ES-I3 (cell line): ENCODE measurements around the gene IRAK3.

Experiments used
- H3K36me3 ChIP-seq: 2 replicates; pipeline ENCODE4 v1.6.1; 2013; ENCODE audit warnings: mild to moderate bottlenecking, low read length, control low read depth, moderate library complexity; ENCODE audit not compliant: insufficient read depth
- H3K4me1 ChIP-seq: 2 replicates; pipeline ENCODE4 v1.6.1; 2013; ENCODE audit warnings: mild to moderate bottlenecking, control low read depth, low read length; ENCODE audit not compliant: insufficient read depth
- H3K9ac ChIP-seq: 2 replicates; pipeline ENCODE4 v1.6.1; 2013; ENCODE audit warnings: low read depth, mild to moderate bottlenecking, low read length, moderate library complexity
- H3K9me3 ChIP-seq: 2 replicates; pipeline ENCODE4 v1.6.1; 2013; ENCODE audit warnings: mild to moderate bottlenecking, low read length, moderate library complexity; ENCODE audit not compliant: control insufficient read depth, insufficient read depth

Gene IRAK3

DNA sequence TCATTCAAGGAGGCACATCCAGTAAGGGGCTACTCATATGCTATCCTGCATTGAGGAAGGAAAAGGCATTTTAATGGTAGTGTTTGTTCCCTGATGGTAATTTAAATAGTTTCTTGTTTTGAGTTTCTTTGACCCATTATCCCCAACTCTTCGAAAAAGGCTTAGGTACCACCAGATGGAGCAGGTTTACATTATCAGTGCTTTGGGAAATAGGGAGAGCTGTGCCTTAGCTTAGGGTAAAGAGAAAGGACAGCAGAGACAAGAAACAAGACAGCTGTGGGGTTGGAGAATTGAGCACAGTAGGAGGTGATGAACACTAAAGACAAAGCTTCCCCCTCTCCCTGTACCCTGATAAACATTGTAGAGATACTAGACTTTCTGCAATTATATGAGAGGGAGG lies 84.1 kb downstream of the IRAK3 start:
- Histone ChIP-seq H3K9ac (no peak overlapping the region), H3K4me1 (peaks cover 7% of the 10 kb centered on the region), H3K36me3 (no peaks in the 10 kb centered on the region), H3K9me3 (no peaks in the 10 kb centered on the region; the same call in 1 of the 2 replicates)

DNA sequence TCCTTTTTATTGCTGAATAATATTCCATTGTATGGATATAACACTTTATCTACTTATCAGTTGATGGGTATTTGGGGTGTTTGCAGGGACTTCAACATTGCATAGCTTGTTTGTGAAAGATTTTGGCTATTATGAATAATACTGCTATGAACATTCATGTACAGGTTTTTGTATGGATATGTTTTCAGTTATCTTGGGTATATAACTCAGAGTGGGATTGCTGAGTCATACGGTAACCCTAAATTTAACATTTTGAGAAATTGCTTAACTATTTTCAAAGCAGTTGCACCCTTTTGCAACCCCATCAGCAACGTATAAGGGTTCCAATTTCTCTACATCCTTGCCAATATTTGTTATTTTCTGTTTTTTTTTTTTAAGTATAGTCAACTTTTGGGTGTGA lies 86.0 kb downstream of the IRAK3 start:
- Histone ChIP-seq H3K9ac (no peak overlapping the region), H3K9me3 (no peaks in the 10 kb centered on the region; the same call in 1 of the 2 replicates), H3K36me3 (no peaks in the 10 kb centered on the region), H3K4me1 (no peaks in the 10 kb centered on the region)

DNA sequence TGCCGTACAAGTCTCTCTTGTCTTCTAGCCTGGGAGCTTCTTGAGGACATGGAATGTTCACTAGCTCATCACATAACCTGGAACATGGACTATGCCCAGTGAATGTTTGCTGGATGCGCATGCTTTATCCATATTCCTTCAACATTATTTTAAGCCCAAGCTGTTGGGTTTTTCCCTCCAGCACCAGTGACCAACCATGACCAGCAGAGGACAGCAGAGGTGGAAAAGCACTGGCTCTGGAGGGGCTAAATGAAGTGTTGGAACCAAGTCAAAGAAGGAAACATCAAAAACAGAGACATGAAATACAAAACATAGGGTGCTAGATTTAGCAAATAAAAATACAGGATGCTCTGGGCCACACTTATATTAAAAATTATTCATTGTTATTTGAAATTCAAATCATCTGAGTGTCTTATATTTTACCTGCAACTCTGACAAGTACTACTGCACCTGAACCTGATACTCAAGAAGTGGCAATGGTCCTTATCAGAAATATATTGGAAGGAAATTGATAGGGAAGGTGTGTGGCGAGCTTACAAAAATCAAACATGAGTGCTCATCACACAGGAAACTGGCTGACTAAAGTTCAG lies 90.2 kb downstream of the IRAK3 start:
- H3K9ac ChIP-seq, result no peak overlapping the region
- no peaks in the 10 kb centered on the region for H3K36me3 ChIP-seq
- 0 out of 2 replicates have a peak, but pooled peaks cover 2% of the 10 kb centered on the region for H3K9me3 ChIP-seq
- no peaks in the 10 kb centered on the region for H3K4me1 ChIP-seq

DNA sequence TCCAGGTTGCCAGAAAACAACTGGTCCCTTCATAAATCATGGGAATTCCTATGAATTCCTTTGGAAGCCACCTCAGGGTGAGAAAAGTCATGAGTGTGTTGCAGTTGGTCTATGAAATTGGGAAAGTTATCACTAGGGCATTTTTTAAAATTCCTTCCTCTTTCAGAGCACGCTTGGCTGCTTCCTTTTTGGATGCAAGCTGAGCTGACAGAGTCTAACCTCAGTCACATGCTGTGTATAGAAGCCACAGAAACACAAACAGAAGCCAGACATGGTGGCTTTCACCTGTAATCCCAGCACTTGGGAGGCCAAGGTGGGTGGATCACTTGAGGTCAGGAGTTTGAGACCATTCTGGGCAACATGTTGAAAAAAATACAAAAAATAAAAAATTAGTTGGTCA lies 91.5 kb downstream of the IRAK3 start:
- Histone ChIP-seq H3K4me1 (no peaks in the 10 kb centered on the region), H3K9ac (no peak overlapping the region), H3K9me3 (0 out of 2 replicates have a peak, but pooled peaks cover 2% of the 10 kb centered on the region), H3K36me3 (no peaks in the 10 kb centered on the region)

DNA sequence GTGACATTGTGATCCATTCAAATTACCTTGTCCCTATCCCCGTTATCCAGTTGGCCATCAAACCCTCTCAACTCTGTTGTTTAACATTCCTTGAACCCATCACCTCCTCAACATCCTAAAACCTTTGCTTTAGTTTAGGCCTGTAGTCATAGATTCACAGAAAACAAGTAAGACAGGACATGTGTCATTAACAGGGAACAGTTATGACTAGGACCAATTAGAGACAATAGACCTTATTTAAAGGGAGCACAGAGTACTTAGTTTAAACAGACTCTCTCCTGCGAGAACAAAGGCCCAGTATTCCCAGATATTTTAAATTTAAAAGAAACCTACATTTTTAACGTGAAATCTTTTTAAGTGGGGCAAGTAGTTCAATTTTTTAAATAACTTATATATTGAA lies 93.2 kb downstream of the IRAK3 start:
- Histone ChIP-seq H3K4me1 (no peaks in the 10 kb centered on the region), H3K36me3 (no peaks in the 10 kb centered on the region), H3K9ac (no peak overlapping the region), H3K9me3 (0 out of 2 replicates have a peak, but pooled peaks cover 2% of the 10 kb centered on the region)

DNA sequence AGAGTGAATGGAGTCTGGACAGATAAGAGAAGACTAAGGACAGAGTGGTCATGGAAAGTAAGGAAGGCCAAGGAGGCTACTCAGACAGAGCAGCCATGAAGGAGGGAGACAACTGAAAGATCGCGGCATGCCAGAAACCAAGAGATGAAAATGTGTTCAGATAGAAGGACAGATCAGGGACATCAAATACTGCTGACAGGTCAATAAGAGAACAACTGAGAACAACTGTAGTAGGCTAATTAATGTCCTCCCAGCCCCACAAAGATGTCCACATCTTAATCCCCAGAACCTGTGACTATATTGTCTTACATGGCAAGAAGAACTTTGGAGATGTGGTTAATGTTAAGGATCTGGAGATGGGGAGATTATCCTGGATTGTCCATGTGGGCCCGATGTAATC lies 98.3 kb downstream of the IRAK3 start:
- Histone ChIP-seq H3K36me3 (no peaks in the 10 kb centered on the region), H3K4me1 (no peaks in the 10 kb centered on the region), H3K9me3 (no peaks in the 10 kb centered on the region), H3K9ac (no peak overlapping the region)

DNA sequence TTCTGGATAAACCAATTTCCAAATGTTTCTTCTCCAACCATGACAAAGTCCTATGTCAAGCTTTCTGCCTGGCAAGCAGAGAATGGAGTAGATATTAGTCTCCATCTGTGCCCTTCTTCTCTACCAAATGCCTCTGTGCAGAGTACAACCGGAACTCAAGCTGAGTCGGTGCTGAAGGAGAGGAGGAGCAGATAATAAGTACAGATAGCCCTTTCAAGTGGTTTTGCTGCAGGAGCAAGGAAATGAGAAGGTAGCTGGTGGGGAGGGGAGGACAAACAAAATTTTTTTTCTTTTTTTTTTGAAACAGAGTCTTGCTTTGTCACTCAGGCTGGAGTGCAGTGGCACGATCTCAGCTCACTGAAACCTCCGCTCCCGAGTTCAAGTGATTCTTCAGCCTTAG lies 99.1 kb downstream of the IRAK3 start:
- Histone ChIP-seq H3K4me1 (no peaks in the 10 kb centered on the region), H3K9ac (no peak overlapping the region), H3K9me3 (no peaks in the 10 kb centered on the region), H3K36me3 (no peaks in the 10 kb centered on the region)

DNA sequence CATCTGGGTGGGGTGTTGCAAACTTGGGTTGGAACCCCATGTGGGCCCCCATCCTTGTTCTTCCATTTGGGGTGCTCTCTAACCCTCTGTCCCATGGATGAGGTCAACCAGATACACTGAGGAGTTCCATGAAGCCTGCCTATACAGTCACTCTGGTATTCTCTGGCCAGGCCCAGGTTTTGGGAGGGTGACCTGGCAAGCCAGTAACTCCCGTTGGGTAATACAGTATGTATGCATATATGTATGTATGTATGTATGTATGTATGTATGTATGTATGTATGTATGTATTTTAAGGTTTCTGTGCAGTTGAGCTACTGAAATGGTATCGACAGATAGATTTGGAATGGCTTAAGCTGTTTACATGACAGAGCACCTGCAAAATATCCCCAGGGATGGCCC lies 100.5 kb downstream of the IRAK3 start:
- Histone ChIP-seq H3K4me1 (no peaks in the 10 kb centered on the region), H3K9ac (no peak overlapping the region), H3K36me3 (no peaks in the 10 kb centered on the region), H3K9me3 (no peaks in the 10 kb centered on the region)

DNA sequence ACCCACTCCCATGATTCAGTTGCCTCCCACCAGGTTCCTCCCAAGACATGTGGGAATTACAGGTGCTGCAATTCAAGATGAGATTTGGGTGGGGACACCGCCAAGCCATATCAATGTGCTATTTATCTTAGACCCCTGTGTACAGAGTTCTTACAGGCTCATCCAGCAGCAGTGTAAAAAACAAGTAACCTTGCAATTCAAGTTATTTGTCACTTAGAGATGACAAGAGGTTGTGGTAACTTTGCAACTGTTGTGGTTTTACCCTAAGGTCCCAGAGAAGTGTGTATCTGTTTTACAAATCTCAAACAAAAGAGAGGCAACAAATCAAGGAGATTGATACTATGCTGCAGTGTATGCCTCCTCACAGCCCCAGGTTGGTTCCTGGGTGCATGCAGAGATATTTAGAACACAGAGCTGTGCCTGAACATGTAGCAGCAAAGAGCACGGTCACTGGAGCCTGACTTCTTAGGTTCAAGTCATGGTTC lies 101.7 kb downstream of the IRAK3 start:
- H3K9ac ChIP-seq, result no peak overlapping the region
- H3K36me3 ChIP-seq, result no peaks in the 10 kb centered on the region
- no peaks in the 10 kb centered on the region for H3K9me3 ChIP-seq
- no peaks in the 10 kb centered on the region for H3K4me1 ChIP-seq

DNA sequence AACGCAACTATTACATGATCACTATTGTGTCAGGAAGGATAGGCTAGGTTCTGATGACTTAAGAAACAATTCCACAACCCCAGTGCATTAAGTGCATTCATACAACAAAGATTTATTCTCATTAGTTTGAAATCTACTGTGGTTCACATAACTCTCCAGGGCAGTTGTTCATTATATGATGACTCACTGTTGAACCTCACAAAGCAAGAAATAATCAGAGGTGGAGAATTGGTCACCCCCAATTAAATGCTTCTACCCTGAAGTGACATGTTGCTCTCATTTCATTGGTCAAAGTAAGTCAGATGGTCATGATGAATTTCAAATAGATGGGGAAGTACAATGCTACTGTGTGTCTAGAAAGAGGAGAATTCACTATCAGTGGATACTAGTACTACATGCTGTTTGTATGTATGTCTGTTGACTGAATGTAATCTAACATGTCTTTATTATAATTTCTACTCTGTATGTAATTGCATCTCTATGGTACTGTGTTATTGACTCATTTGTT lies 107.2 kb downstream of the IRAK3 start:
- no peaks in the 10 kb centered on the region for H3K9me3 ChIP-seq

DNA sequence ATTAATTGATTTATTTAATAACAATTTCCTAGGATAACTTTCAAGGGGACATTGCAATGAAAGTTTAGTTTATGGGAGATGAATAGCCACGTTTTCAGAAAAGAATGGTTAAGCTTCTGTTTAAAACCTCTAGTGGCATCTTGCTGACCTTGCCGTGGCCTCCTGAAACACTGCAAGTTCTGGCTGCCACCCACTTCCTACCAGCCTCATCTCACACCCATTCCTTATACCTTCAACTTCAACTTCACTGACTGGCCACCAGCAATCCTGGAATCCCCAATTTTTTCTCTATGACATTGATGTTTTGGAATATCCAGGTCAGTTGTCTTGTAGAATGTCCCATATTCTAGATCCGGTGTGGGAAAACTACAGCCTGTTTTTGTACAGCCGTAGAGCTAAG lies 108.1 kb downstream of the IRAK3 start:
- Histone ChIP-seq H3K9me3 (no peaks in the 10 kb centered on the region), H3K36me3 (no peaks in the 10 kb centered on the region), H3K9ac (no peak overlapping the region), H3K4me1 (no peaks in the 10 kb centered on the region)

More for the DNA sequence above, 107.2 kb downstream of the IRAK3 start:
- no peaks in the 10 kb centered on the region for H3K4me1 ChIP-seq
- H3K9ac ChIP-seq, result no peak overlapping the region
- no peaks in the 10 kb centered on the region for H3K36me3 ChIP-seq

DNA sequence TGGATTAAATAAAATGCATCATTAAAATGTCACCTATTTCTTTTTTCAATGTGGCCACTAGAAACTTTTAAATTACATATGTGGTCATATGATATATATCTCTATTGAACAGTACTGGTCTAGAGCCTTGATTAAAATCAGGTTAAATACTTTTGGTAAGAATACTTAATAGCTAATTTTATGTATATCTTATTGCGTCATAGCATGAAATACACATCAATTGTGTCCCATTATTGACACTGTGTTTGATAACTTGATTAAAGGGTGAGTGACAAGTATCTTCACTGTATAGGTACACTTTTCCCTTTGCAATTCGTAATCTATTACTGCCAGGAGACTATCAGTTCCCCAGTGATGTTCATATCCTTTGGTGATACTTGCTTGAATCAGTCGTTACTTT lies 108.9 kb downstream of the IRAK3 start:
- H3K4me1 ChIP-seq, result no peaks in the 10 kb centered on the region
- H3K36me3 ChIP-seq, result no peaks in the 10 kb centered on the region

DNA sequence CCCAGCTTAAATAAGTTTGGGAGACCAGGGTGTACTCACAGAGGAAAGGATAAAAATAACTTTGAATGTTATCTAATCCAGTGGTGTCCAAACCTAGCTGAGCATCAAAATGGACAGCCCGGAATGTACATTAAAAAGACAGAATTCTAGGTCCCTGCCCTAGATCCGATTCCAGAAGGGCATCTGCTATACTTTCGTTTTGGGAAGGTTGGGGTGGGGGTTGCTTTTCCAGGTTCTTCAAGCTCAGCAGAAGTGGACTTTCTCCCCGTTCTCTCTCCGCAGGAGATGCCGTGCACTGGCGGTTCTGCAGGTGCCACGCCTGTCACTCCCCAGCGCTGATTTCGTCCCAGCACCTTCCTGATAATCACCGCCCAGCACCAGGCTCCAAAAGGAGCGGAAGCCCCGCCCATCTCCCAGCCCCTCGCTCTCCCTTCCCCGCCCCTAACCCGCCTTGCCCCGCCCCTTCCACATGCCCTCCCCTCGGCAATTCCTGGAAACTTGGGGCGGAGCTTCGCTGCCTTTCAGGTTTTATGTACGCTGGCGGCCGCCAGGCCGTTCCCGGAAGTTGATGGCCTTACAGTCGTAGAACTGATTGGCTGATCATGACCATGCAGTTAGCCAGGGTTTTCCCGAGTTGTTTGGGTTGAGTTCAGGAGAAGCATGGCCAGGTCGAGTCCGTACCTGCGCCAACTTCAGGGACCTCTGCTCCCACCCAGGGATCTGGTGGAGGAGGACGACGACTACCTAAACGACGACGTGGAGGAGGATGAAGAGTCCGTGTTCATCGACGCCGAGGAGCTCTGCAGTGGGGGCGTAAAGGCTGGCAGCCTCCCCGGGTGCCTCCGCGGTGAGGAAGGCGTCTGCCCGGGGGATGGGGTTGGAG lies 113.2 kb downstream of the IRAK3 start, which contains the start of gene HELB:
TSS of gene HELB (plus strand) at position 550 of the 883 bp plus-strand sequence. CDS start at position 661, 111 bp downstream.
- Histone ChIP-seq H3K9ac (peak within 1 kb of the TSS; percentile 90), H3K9me3 (no peaks in the 10 kb centered on the region), H3K4me1 (no peaks in the 10 kb centered on the region), H3K36me3 (no peaks in the 10 kb centered on the region; the same call in 1 of the 2 replicates)

More for the DNA sequence above, 108.9 kb downstream of the IRAK3 start:
- Histone ChIP-seq H3K9ac (no peak overlapping the region), H3K9me3 (no peaks in the 10 kb centered on the region)

DNA sequence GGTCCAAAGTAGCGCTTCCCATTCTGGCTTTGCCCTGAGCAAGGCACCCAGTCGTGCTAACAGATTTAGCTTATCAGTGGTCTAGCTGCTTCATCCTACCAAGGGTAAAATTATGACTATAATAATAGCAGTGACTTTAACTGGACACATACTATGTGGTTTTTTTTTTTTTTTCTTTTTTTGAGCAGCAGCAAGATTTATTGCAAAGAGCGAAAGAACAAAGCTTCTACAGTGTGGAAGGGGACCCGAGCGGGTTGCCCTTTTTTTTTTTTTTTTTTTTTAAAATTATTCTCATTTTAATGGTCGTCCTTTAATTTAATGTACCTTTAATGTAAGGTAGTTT lies 113.8 kb downstream of the IRAK3 start:
- Histone ChIP-seq H3K9ac (peak overlapping the region; percentile 90), H3K36me3 (no peaks in the 10 kb centered on the region; the same call in 1 of the 2 replicates), H3K9me3 (no peaks in the 10 kb centered on the region), H3K4me1 (no peaks in the 10 kb centered on the region)
